ENCODE results near the gene KLK4.
A peak's percentile ranks its signal among the peaks of the same experiment; 100 is the strongest.

KLK4 gene

GRCh38 chr19:50909240-50910070 is 1.7 kb downstream of the KLK4 start:
- TF ChIP-seq, protein P1, sequence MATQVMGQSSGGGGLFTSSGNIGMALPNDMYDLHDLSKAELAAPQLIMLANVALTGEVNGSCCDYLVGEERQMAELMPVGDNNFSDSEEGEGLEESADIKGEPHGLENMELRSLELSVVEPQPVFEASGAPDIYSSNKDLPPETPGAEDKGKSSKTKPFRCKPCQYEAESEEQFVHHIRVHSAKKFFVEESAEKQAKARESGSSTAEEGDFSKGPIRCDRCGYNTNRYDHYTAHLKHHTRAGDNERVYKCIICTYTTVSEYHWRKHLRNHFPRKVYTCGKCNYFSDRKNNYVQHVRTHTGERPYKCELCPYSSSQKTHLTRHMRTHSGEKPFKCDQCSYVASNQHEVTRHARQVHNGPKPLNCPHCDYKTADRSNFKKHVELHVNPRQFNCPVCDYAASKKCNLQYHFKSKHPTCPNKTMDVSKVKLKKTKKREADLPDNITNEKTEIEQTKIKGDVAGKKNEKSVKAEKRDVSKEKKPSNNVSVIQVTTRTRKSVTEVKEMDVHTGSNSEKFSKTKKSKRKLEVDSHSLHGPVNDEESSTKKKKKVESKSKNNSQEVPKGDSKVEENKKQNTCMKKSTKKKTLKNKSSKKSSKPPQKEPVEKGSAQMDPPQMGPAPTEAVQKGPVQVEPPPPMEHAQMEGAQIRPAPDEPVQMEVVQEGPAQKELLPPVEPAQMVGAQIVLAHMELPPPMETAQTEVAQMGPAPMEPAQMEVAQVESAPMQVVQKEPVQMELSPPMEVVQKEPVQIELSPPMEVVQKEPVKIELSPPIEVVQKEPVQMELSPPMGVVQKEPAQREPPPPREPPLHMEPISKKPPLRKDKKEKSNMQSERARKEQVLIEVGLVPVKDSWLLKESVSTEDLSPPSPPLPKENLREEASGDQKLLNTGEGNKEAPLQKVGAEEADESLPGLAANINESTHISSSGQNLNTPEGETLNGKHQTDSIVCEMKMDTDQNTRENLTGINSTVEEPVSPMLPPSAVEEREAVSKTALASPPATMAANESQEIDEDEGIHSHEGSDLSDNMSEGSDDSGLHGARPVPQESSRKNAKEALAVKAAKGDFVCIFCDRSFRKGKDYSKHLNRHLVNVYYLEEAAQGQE (IDR thresholded peaks at IDR 0.05; ENCODE audit: low read depth), result no peak
- TF ChIP-seq CREB1 (IDR thresholded peaks at IDR 0.05; ENCODE audit: low read depth) (no peak), EGR1 (IDR thresholded peaks at IDR 0.05) (no peak), EP300 (IDR thresholded peaks at IDR 0.05; ENCODE audit: borderline replicate concordance) (no peak), NFIC (IDR thresholded peaks at IDR 0.05) (no peak), YY1 (IDR thresholded peaks at IDR 0.05; ENCODE audit: low read depth) (no peak), FOXM1 (IDR thresholded peaks at IDR 0.05; ENCODE audit: borderline replicate concordance, low read depth) (no peak), TAF1 (IDR thresholded peaks at IDR 0.05; ENCODE audit: low read depth) (no peak), TEAD4 (IDR thresholded peaks at IDR 0.05) (no peak), CEBPB (IDR thresholded peaks at IDR 0.05) (no peak), TCF12 (IDR thresholded peaks at IDR 0.05; ENCODE audit: low read depth) (no peak), USF1 (IDR thresholded peaks at IDR 0.05) (no peak)
- TF ChIP-seq, protein P2, sequence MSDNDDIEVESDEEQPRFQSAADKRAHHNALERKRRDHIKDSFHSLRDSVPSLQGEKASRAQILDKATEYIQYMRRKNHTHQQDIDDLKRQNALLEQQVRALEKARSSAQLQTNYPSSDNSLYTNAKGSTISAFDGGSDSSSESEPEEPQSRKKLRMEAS (IDR thresholded peaks at IDR 0.05), result no peak

- TF ChIP-seq USF1 (IDR thresholded peaks at IDR 0.05), result no peak
- TF ChIP-seq, protein P1 (IDR thresholded peaks at IDR 0.05; ENCODE audit: low read depth), result no peak
- no peak for TF ChIP-seq EGR1 (IDR thresholded peaks at IDR 0.05)
- no peak for TF ChIP-seq FOXM1 (IDR thresholded peaks at IDR 0.05; ENCODE audit: borderline replicate concordance, low read depth)
- TF ChIP-seq TEAD4 (IDR thresholded peaks at IDR 0.05), result no peak
- no peak for TF ChIP-seq CREB1 (IDR thresholded peaks at IDR 0.05; ENCODE audit: low read depth)
- no peak for TF ChIP-seq CEBPB (IDR thresholded peaks at IDR 0.05)
- no peak for TF ChIP-seq RAD21 (IDR thresholded peaks at IDR 0.05; ENCODE audit: low read depth)
- no peak for TF ChIP-seq ZBTB7A (IDR thresholded peaks at IDR 0.05; ENCODE audit: low read depth)
- no peak for TF ChIP-seq EP300 (IDR thresholded peaks at IDR 0.05; ENCODE audit: borderline replicate concordance)
- TF ChIP-seq, protein P2 (IDR thresholded peaks at IDR 0.05), result no peak
- no peak for TF ChIP-seq NFIC (IDR thresholded peaks at IDR 0.05)
- TF ChIP-seq YY1 (IDR thresholded peaks at IDR 0.05; ENCODE audit: low read depth), result no peak
- no peak for TF ChIP-seq TAF1 (IDR thresholded peaks at IDR 0.05; ENCODE audit: low read depth)
- TF ChIP-seq TCF12 (IDR thresholded peaks at IDR 0.05; ENCODE audit: low read depth), result no peak
These were observed 2.9 kb downstream of the KLK4 start for GRCh38 chr19:50908336-50908735.

DNA sequence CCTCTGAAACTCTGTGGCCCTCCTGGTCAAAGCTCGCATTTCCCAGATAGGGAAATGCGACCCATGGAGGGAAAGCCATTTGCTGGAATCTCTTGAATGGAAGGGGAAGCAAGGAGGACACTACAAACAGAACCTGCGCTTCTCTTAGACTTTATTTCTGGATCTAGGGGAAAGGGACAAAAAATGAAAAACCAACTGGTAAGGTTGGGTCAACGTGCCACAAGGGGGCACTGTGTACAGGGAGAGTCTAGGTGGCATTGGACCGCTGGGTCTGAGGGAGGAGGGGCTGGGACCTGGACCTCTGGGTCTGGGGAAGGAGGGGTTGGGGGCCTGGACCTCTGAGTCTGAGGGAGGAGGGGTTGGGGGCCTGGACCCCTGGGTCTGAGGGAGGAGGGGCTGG is 5.0 kb downstream of the KLK4 start:
- TF ChIP-seq USF1 (IDR thresholded peaks at IDR 0.05) (no peak), TEAD4 (IDR thresholded peaks at IDR 0.05) (no peak), EGR1 (IDR thresholded peaks at IDR 0.05) (no peak), TAF1 (IDR thresholded peaks at IDR 0.05; ENCODE audit: low read depth) (no peak), RAD21 (IDR thresholded peaks at IDR 0.05; ENCODE audit: low read depth) (peak; percentile 40; the same call in 1 of the 2 replicates)
- TF ChIP-seq, protein P1 (IDR thresholded peaks at IDR 0.05; ENCODE audit: low read depth), result no peak

DNA sequence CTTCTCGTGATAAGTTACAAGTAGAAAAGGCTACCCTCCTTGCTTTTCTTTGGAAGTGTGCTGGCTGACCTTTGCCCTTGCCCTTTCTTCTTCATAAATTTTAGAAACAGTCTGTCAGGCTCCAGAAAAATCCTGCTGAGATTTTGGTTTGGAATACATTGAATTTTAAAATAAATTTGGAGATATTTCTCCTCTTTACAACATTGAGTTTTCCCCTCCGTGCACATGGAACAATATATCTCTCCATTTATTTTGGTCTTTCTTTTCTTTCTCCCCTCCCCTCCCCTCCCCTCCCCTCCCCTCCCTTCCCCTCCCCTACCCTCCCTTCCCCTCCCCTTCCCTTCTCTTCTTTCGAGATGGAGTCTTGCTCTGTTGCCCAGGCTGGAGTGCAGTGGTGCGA is 8.6 kb downstream of the KLK4 start:
- TF ChIP-seq USF1 (IDR thresholded peaks at IDR 0.05) (no peak), CEBPB (IDR thresholded peaks at IDR 0.05) (no peak), FOXM1 (IDR thresholded peaks at IDR 0.05; ENCODE audit: borderline replicate concordance, low read depth) (no peak), TCF12 (IDR thresholded peaks at IDR 0.05; ENCODE audit: low read depth) (no peak), ZBTB7A (IDR thresholded peaks at IDR 0.05; ENCODE audit: low read depth) (no peak), EGR1 (IDR thresholded peaks at IDR 0.05) (no peak), TAF1 (IDR thresholded peaks at IDR 0.05; ENCODE audit: low read depth) (no peak), CREB1 (IDR thresholded peaks at IDR 0.05; ENCODE audit: low read depth) (no peak), TEAD4 (IDR thresholded peaks at IDR 0.05) (no peak), EP300 (IDR thresholded peaks at IDR 0.05; ENCODE audit: borderline replicate concordance) (no peak), NFIC (IDR thresholded peaks at IDR 0.05) (no peak), RAD21 (IDR thresholded peaks at IDR 0.05; ENCODE audit: low read depth) (no peak), YY1 (IDR thresholded peaks at IDR 0.05; ENCODE audit: low read depth) (no peak)
- TF ChIP-seq, protein P1 (IDR thresholded peaks at IDR 0.05; ENCODE audit: low read depth), result no peak
- TF ChIP-seq, protein P2 (IDR thresholded peaks at IDR 0.05), result no peak

Measured in Ishikawa (cell line).